Activated CD4-positive, alpha-beta T cell treated with anti-CD3 and anti-CD28 coated beads, Interleukin-2, Interleukin-6, amounts not matched to agents 100 ng/mL and 50 ng/mL, durations not matched to agents 16 hours and 8 hours (primary cell): ENCODE data around the gene NBDY.
"Not testable (repeated sequence)": the region's sequence is repeated elsewhere in the genome, so short reads cannot be mapped to it uniquely, and the experiment has no call there.

Source experiments
- DNase-seq: peaks from one replicate; pipeline ENCODE4 v3.0.0-alpha.2; 2020

The NBDY gene

DNA sequence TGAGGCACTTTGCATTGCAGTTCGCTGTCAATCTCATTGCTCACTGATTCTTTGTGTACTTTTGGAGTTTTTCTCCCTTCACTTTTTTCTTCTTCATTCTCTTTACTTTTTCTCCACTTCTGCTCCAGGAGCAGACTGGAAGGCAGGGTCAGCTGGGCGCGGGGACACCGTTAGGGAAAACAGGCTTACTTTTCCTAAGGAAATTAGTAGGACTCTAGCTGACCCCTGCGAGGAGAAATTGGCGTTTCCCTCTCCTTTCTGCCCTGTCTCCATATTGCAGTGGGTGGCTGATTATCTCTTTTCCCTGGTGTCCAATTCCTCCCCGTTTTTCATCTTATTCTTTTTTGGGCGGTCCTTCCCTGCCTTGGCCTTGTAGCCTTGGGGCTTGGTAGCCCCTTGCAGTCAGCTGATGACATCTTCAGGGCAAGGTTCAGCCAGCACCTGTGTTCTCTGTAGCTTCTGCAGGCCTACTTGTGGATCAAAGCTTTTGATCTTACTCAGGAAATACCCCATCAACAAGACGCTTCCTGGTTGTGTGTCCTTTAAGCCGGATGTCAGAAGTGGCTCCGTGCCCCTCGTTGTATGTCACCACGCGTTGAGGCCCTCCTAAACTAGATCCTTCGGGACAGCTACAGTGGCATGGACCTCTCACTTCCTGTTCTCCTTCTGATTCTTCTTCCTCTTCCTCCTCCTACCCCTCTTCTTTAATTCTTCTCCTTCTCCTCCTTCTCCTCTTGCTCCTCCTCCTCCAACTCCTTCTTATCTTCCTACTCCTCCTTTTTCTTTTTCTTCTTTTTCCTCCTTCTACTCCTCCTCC lies 36.1 kb downstream of the NBDY start:
- peak; percentile 65 for DNase-seq

DNA sequence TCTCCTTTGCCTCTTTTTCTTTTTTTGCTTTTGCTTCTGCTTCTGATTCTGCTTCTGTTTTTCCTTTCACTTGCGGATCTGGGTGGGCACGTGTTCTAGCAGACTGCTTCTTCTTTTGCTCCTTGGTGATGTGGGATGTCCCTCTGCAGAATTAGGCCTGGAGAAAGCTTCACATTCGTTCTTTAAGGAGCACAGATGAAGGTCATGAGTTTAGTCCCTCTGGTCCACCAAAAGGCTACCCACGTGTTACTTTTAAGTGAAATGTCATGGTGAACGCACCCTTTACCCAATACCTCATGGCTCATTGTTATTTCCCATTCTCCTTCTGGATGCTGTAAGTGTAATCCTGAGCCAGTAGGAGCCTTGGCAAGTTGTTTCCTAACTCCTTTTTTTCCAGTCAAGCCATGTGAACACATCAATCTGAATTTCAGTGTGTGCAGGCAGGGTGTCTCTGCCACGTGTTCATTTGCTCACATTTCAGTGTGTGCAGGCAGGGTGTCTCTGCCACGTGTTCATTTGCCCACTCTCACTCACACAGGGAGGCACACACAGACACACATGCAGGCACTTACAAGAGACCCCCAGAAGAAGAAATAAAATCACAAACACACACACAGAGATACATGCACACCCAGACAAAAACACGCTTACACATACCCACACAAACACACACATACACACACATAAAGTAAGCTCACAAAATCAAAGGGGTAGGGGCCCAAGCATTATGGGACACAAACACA lies 36.9 kb downstream of the NBDY start:
- DNase-seq, result no peak

DNA sequence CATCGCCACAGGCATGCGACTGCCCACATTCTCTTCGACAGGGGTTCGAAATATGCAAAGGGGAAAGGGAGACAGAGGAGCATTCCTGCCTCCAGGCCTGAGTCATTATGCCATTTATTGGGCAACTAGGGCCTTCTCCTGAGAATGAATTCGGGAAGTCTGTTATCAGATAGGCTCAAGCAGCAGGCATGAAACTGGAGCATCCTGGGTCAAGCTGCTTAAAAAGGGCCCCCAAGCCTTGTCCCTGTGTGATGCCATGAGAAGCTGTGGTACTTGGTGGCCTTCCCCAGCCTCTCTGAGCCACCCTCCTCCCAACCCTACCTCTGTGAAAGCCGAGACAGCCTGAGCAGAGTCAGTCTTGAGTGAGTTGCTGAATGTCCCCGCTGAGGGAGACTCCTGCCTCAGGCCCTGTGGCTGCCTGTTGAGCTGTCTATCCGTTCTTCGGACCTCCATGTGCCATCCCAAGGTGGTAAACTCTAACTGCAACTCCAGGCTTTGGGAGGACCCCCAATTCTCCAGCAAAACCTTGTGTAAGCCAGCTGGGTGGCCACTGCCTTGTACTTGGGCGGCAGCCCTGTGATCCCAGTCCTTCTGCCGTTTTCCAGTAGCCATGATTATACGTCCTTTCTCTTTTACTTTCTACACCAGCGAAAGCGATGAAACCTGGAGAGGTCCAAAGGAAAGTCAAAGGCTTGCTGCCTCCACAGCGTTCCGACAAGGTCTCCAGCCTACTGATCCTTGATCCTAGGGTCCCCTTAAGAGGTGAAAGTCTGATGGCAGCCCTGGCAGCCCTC lies 37.7 kb downstream of the NBDY start:
- peak; percentile 35 for DNase-seq

DNA sequence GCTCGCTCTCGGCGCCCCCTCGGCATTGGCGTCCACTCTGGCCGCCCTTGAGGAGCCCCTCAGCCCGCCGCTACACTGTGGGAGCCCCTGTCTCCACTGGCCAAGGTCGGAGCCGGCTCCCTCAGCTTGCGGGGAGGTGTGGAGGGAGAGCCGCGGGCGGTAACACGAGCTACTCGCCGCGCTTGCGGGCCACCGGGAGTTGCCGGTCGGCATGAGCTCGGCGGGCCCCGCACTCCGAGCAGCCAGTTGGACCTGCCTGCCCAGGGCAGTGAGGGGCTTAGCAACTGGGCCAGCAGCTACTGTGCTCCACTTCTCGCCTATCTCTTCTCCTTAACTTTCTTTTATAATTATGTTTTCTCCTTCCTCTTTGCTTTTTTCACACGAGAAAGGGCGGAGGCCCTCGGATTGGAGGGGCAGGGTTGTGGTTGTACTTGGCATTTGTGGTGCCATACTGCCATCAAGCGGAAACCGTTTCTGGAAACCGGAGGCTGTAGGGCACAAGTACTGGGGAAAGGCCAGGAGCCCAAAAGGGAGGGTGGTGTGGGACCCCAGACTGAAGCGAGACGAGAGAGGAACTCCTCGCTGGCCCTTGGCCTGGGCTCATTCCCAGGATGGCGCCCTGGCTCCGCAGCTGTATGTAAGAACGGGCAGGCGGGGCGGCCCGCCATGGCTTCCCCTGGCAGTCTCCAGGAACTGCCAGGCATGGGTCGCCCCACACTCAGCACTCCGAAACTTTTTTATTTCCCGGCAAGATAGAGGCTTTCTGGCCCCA lies 38.5 kb downstream of the NBDY start:
- DNase-seq, result peak; percentile 47

DNA sequence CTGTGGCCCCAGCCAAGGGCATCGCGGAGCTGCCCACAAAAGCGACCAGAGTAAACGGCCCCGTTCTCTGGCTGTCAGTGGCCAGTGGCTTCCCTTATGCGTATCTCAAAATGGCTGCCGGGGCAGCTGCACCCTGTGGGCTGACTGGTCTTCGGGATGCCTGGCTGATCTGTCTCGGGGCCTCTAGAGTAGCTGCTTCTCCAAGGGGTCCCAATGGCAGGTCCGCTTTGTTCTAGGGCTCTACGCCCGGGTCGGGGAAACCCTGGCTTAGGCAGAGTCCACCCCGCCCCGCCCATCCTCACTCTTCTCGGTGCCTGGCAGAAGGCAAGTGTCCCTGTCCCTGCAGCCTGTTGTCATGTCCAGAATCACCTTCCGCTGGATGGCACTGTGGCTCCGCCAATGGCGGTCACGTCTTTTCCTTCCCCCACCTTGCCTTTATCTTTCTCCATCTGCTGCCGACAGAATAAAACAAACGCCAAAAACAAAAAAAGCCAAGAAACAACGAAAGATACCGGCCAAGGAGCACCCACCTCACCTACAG lies 39.1 kb downstream of the NBDY start:
- not testable (repeated sequence) for DNase-seq

DNA sequence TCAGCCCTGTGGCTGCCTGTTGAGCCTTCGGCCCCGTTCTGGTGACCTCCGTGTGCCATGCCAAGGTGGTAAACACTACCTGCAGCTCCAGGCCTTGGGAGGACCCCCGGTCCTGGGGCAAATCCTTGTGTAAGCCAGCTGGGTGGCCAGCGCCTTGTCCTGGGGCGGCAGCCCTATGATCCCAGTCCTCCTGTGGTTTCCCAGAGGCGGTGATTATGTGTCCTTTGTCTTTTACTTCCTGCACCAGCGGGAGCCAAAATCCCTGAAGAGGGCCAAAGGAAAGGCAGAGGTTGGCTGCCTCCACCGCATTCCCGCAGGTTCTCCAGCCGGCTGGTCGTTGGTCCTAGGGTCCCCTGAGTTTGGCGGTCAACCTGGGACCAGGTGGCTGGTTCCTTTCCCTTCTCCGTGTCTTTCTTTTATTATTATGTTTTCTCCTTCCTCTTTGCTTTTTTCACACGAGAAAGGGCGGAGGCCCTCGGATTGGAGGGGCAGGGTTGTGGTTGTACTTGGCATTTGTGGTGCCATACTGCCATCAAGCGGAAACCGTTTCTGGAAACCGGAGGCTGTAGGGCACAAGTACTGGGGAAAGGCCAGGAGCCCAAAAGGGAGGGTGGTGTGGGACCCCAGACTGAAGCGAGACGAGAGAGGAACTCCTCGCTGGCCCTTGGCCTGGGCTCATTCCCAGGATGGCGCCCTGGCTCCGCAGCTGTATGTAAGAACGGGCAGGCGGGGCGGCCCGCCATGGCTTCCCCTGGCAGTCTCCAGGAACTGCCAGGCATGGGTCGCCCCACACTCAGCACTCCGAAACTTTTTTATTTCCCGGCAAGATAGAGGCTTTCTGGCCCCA lies 43.9 kb downstream of the NBDY start:
- DNase-seq, result not testable (repeated sequence)

DNA sequence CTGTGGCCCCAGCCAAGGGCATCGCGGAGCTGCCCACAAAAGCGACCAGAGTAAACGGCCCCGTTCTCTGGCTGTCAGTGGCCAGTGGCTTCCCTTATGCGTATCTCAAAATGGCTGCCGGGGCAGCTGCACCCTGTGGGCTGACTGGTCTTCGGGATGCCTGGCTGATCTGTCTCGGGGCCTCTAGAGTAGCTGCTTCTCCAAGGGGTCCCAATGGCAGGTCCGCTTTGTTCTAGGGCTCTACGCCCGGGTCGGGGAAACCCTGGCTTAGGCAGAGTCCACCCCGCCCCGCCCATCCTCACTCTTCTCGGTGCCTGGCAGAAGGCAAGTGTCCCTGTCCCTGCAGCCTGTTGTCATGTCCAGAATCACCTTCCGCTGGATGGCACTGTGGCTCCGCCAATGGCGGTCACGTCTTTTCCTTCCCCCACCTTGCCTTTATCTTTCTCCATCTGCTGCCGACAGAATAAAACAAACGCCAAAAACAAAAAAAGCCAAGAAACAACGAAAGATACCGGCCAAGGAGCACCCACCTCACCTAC lies 44.5 kb downstream of the NBDY start:
- not testable (repeated sequence) for DNase-seq

DNA sequence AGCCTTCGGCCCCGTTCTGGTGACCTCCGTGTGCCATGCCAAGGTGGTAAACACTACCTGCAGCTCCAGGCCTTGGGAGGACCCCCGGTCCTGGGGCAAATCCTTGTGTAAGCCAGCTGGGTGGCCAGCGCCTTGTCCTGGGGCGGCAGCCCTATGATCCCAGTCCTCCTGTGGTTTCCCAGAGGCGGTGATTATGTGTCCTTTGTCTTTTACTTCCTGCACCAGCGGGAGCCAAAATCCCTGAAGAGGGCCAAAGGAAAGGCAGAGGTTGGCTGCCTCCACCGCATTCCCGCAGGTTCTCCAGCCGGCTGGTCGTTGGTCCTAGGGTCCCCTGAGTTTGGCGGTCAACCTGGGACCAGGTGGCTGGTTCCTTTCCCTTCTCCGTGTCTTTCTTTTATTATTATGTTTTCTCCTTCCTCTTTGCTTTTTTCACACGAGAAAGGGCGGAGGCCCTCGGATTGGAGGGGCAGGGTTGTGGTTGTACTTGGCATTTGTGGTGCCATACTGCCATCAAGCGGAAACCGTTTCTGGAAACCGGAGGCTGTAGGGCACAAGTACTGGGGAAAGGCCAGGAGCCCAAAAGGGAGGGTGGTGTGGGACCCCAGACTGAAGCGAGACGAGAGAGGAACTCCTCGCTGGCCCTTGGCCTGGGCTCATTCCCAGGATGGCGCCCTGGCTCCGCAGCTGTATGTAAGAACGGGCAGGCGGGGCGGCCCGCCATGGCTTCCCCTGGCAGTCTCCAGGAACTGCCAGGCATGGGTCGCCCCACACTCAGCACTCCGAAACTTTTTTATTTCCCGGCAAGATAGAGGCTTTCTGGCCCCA lies 49.3 kb downstream of the NBDY start:
- not testable (repeated sequence) for DNase-seq

DNA sequence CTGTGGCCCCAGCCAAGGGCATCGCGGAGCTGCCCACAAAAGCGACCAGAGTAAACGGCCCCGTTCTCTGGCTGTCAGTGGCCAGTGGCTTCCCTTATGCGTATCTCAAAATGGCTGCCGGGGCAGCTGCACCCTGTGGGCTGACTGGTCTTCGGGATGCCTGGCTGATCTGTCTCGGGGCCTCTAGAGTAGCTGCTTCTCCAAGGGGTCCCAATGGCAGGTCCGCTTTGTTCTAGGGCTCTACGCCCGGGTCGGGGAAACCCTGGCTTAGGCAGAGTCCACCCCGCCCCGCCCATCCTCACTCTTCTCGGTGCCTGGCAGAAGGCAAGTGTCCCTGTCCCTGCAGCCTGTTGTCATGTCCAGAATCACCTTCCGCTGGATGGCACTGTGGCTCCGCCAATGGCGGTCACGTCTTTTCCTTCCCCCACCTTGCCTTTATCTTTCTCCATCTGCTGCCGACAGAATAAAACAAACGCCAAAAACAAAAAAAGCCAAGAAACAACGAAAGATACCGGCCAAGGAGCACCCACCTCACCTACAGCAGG lies 50.0 kb downstream of the NBDY start:
- DNase-seq, result not testable (repeated sequence)

DNA sequence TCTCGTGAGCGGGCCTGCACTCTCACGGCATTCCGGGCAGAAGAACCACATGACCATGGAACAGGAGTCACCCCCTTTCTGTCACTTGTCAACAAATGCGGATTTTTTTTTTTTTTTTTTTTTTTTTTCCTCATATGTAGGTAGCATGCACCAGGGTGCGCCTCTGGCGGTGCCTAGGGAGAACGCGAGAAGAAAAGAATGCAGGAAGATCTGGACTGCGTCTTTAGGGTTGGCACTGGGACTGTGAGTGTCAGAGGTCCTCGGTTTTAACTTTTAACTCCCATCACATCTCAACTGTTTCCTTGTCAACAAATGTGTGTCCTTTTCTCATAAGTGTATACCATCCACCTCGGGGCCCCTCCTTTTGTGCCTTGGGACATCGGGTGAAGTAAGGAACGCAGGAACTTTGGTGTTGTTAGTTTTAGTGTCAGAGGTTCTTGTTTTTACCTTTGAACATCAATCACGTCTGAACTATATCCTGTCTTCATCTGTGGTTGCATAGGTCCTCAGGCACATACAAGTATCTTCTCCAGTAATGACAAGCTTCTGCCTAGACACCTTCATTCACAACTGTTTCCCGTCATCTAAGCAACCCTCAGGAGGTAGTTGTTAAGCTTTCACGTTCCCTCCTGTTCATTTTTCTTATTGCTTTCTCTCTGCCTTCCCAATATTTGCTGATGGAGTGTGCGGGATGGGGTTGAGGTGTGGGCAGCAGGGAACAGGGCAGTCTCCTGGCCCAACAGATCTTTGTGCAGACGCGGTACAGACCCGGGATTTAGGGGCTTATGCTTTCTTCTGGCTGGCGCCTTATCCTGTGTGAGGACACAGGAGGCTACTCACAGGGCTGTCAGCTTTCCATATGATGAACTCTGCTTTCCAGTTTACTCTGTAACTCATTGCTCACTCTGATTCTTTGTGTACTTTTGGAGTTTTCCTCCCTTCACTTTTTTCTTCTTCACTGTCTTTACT lies 51.9 kb downstream of the NBDY start:
- DNase-seq, result not testable (repeated sequence)

DNA sequence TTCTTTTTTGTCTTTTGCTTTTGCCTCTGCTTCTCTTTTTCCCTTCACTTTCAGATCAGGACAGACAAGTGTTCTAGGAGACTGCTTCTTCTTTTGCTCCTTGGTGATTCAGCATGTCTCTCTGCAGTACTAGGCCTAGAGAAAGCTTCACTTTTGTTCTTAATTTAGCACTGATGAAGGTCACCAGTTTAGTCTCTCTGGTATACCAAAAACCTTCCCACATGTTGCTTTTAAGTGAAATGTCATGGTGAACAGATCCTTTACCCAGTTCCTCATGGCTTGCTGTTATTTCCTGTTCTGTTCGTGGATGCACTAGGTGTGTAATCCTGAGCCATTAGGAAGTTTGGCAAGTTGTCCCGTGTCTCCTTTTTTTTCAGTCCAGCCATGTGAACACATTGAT lies 53.3 kb downstream of the NBDY start:
- no peak for DNase-seq

DNA sequence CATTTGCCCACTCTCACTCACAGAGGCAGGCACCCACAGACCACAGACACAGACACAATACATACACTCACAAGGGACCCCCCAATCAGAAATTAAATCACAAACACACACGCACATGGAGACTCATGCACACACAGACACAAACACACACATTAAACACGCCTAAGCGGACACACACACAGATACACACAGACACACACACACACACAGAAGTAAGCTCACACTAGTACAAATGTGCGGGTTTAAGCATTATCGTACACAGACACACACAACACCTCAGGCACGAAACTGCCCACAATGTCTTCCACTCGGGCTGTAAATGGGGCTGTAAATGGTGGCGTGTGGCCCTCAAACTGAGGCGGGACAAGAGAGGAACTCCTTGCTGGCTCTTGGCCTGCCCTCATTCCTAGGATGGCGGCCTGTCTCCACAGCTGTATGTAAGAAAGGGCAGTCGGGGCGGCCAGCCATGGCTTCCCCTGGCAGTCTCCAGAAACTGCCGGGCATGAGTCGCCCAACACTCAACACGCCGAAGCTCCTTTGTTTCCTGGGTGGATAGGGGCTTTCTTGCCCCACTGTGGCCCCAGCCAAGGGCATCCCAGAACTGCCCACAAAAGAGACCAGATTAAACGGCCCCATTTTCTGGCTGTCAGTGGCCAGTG lies 53.9 kb downstream of the NBDY start:
- no peak for DNase-seq

DNA sequence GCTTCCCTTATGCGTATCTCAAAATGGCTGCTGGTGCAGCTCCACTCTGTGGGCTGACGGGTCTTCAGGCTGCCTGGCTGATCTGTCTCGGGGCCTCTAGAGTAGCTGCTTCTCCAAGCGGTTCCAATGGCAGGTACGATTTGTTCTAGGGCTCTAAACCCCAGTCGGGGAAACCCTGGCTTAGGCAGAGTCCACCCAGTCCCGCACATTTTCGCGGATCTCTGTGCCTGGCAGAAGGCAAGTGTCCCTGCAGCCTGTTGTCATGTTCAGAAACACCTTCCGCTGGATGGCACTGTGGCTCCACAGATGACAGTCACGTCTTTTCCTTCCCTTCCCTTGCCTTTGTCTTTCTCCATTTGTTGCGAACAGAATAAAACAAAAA lies 54.4 kb downstream of the NBDY start:
- peak; percentile 83 for DNase-seq

DNA sequence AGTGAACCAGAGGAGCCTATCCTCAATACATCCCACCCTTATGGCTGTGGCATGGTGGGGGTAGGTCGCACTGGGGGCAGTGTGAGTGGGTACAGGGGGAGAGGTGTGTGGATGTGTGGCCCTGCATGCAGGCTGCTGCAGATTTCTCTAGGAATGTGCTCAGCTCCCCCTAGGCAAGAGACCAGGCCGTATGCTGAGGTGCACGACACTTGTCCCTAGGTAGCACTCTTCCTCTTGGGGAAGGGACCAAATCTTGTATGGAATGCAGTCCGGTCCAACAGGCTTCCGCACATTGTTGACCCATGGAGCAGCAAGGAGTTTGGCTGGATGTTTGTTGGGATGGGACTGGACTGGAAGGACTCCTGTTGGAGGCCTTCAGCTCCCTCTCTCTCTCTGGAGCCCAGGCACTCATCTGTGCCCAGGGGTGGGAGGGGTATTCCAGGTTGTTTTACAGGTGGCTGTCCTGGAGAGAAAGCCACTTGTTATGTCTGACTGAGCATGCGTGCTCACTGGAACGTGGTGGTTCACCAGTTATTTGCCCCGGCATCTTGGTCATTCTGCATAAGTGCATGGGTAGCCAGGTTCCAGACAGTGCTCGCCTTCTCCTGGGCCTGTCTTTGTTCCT lies 55.1 kb downstream of the NBDY start:
- no peak for DNase-seq

DNA sequence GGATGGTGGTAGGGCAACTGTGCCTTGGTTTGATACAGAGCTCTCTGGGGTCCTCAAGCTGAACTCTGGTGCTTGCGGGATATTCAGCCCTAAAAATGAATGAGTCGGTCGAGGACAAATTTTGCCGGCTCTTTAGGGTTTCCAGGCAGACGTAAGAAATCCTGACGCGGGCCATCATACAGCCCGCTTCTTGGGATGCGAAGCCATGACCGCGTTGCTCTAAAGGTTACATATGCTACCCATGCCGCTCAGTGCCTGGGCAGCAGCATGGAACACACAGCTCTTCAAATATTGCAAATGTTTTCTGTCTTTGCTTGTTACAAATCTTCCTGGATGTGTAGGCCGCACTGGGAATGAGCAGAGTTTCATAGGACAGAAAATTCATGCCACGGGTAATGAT lies 55.6 kb downstream of the NBDY start:
- DNase-seq, result no peak

DNA sequence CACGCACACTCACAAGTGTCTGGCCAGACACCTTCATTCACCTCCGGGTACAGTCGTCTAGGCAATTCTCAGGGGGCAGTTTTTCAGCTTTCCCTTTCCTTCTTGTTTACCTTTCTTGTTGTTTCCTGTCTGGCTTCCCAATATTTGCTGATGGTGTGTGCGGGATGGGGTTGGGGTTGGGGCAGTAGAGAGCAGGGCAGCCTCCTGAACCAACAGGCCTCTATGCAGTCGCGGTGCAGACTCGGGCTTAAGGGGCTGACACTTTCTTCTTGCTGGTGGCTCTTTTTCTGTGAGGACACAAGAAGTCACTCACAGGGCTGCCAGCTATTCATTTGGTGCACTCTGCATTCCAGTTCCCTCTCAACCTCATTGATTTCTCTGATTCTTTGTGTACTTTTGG lies 56.4 kb downstream of the NBDY start:
- DNase-seq, result no peak

DNA sequence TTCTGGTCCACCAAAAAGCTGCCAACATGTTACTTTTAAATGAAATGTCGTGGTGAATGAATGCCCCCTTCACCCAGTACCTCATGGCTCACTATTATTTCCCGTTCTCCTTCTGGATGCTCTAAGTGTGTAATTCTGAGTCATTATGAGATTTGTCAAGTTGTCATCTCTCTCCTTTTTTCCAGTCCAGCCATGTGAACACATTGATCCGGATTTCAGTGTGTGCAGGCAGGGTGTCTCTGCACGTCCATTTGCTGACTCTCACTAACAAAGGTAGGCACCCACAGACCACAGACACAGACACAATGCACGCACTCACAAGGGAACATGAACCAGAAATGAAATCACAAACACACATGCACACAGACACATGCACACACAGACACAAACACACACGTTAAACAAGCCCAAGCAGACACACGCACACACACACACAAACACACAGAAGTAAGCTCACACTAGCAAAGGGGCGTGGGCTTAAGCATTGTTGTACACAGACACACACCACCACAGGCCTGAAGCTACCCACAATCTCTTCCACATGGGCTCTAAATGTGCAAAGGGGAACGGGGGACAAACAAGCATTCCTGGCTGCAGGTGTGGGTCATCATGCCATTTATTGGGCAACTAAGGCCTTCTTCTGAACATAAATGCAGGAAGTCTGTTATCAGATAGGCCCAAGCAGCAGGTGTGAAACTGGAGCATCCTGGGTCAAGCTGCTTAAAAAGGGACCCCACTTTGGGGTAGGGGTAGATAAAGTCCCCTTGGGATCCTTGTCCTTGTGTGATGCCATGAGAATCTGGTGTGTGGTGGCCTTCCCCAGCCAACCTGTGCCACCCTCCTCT lies 58.1 kb downstream of the NBDY start:
- no peak for DNase-seq
